ENCODE measurements around the gene KLHL36. TPM values are rescaled to one million over a fixed set of nuclear protein-coding genes. Genes with fewer than 3 reads are reported as not detected.
"Not testable (repeated sequence)": the region's sequence is repeated elsewhere in the genome, so short reads cannot be mapped to it uniquely, and the experiment has no call there.

KLHL36 gene
- total RNA-seq, 1 donor from 2014 or later, result 26.3 TPM

DNA sequence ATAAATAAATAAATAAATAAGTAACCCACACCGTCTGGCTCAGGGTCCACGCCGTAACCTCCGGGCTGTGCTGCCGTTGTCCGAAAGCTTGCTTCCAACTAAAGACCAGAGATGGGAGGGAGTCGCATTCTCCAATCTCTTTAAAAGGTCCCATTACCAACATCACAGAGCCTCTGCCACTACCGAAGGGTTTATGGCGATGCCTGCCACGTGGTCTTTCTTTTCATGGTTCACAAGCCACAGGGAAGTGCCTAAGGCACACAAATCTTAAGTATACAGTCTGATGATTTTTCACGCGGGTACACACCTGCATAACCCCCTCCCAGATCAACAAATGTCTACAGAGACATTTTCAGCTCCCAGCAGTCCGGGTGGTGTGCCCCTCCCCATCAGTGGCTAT, 31.8 kb upstream of the KLHL36 start:
- no peak for ATAC-seq

DNA sequence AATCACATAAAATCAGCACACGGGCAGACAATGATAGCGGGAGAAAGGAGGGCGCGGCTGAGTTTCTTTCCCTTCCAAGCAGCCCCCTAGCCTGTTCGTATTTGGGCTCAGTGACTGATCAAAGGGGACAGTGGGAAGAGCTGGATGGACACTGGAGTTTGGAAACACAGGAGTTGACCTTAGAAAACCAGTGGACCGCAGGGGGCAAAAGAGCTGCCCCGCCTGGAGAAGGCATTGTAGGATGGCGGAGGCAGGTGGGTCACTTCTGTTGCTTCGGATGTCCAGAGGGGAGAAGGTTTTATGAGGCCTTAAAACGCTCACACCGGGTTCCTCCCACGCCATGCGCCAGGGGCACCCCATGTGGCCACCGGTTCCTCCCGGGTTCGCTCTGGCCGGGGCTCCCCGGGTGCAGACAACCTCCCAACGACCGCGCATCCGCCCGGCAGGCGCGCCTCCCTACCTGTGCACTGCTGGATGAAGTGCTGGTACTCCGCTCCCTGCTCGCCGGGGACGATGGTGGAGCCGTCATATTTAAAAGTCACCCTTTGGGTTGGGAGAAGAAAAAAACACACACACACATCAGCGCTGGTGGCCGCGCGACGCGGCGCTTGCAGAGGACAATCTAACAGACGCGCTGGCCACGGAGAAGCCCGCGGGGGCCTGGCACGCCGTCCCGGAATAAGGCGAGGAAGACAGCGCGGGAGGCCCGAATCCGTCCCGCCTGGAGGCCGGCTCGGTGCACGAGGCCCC, 31.1 kb upstream of the KLHL36 start:
- peak; percentile 39 for ATAC-seq

DNA sequence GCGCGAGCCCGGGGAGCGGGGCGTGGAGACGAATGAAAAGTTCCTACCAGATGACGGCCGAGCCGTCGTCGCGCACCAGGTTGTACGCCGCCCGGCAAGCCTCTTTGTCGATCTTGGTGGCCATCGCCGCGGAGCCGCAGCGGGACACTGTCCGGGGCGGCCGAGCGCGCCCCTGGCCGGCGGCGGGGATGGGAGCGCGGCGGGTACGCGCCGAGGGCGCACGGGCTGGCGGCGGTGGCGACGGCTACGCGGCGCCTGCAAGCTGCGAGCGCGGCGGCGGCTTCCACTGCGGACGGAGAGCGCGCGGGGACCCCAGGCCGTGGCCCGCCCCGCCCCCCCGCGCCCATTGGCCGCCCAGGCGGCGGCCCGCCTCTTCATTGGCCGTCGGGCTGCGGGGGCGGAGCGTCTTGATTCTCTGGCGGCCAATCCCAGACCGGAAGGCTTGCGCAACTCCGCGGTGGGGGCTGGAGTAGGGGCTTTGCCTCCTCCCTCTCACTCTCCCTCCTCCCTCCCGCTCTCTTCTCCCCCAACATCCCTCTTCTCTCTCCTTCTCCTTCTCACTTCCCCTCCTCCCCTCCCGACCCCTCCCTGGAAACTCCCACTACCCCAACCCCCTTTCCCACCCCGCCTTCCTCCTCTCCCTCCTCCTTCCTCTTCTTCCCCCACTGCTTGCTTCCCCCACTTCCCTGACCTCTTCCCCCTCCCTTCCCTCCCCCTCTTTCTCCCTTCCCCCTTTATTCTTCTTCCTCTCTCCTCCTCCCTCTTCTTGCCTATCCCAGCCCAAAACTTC, 30.3 kb upstream of the KLHL36 start, which contains the start of gene COTL1:
Gene COTL1, minus strand, starts transcription at position 288 of the 790 bp plus-strand sequence. Its CDS starts 164 bp downstream, at position 124.
- peak; percentile 84 for ATAC-seq

DNA sequence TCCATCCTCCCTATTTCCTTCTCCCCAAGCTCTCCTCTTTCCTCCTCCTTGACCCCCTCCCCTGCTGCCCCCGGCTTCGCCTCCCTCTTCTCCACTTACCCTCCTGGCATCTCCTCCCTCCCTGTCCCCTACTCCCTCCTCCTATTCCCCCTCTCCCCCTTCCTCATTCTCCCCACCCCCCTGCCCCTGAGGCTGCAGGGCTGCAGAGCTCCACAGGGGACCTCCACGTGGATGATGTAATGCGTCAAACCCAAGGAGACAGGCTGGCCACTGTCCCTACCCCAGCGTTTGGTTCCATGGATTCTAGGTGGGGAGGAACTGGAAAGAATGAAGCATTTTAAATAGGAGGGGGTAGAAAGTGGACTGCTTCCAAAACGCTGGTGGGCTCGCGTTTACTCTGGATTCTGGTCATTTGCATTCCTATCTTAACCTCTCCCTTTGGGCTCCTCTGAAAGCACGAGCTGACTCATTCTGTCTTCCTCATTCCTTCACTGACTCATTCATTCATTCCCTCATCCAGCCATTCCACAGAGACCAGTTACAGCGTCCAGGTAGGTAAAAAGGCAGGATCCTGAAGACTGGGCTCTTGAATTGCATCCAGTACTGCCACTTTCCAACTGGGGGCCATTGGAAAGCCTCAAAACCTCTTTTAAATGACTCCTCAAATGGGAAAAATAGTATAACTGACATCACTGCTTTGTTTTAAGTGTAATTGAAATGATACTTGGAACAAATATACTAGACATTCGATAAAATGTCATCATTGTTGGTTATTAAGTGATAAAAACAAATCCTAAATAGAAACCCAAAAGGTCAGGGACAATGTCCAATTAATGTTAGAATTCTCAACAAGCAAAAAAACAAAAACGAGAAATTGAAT, 29.5 kb upstream of the KLHL36 start:
- peak; percentile 61 for ATAC-seq

DNA sequence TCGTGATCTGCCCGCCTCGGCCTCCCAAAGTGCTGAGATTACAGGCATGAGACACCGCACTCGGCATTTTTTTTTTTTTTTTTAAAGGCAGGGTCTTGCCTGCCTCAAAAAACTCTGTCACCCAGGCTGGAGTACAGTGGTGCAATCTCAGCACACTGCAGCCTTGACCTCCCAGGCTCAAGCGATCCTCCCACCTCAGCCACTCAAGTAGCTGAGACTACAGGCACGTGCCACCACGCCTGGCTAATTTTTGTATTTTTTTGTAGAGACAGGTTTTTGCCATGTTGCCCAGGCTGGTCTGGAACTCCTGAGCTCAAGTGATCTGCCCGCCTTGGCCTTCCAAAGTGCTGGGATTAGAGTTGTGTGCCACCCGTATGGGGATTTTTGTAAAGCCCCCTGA, 27.4 kb upstream of the KLHL36 start:
- ATAC-seq, result not testable (repeated sequence)

DNA sequence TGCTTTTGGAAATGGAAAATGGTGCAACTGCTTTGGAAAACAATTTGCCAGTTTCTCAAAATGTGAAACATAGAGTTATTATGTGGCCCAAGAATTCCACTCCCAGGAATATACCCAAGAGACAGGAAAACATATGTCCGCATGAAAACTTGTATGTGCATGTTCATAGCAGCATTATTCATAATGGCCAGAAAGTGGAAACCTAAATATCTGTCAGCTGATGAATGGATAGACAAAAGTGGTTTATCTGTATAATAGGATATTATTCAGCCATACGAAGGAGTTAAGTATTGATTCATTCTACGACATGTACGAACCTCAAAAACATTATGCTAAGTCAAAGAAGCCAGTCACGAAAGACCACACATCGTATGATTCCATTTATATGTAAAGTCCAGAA, 22.8 kb upstream of the KLHL36 start:
- no peak for ATAC-seq

DNA sequence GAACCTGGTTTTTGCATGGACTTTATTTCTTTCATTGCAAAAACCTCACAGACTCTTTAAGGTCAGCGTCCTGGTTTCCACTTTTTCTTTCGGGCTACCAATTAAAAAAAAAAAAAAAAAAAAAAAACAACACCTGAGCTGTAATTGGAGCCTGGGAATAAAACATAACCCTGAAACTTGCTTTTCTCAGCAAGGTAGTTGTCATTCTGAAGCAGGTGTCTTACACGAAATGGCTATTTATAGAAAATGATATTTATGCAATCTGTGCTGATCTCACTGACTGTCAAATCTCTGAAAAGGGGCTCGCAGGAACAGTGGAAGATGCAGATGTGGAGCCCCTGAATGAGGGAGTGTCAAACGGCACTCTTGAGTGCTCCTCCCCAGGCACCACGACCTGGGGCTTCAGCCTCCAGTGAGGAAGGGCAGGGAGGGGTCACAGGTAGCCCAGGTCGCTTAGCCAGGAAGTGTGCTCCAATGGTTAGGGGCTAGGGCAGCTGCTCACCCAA, 20.0 kb upstream of the KLHL36 start:
- no peak for ATAC-seq

DNA sequence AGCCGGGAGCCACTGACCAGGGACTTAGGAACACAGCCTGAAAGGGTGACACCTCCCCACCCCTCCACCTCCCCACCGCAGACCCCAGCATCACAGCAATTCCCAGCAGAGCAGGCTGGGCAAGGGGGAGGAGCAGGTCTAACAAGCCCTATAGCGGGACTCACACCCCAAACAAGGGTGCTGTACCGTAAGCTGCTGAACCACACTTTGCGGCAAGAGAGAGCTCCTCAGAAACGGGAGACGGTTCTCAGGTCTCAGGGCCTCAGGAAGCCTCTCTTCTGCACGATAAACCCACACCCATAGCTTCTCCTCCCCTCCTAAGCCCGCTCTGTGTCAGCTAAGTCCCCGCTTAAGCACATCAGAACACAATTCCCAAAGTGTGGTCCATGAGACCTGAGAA, 18.7 kb upstream of the KLHL36 start:
- ATAC-seq, result no peak

DNA sequence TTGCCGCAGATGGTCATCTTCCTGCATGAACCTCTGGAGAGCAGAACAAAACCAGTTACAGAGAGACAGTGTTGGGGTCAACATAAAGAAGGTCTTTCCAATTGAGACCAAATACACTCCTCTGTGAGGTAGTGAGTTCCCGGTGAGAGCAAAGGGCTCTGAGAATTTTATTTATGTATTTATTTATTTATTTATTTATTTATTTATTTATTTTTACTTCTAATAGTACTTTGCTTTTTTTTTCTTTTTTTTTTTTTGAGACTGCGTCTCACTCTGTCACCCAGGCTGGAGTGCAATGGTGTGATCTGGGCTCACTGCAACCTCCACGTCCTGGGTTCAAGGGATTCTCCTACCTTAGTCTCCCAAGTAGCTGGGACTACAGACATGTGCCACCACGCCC, 18.3 kb upstream of the KLHL36 start:
- no peak for ATAC-seq

DNA sequence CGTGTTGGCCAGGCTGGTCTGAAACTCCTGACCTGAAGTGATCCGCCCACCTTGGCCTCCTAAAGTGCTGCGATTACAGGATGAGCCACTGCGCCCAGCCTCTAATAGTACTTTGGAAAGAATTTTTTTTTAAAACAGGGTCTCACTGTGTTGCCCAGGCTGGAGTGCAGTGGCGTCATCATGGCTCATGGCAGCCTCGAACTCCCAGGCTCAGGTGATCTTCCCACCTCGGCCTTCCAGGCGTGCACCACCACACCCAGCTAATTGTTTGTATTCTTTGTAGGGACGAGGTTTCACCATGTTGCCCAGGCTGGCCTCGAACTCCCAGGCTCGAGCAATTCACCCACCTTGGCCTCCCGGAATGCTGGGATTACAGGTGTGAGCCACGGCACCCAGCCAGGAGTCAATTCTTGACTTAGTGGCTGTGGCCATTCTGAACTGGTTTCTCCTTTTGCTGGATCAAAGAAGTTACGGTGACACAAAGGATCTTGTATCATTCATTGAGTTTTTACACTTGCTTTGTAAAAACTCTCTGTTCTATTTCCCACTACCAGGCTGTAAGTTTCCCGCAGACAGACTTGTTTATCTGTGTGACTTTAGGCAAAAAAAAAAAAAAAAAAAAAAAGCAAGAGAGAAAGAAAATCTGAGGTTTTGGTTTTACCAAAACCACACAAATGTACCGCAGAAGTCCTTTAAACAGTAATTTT, 17.7 kb upstream of the KLHL36 start:
- ATAC-seq, result no peak

DNA sequence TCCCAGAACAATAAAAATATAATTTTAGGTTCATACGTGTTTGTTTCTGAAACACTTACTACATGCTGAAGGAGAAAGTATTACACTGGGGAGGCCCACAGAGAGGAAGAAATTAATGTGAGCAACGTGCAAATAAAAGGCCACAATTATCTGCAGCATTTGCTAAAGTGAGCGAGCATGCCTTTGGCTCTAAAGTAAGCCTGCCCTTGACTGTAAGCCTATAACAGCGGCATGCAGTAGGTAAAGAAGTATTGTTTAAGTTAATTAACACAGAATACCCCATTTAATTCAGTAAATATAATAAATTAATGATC, 17.2 kb upstream of the KLHL36 start:
- ATAC-seq, result no peak

DNA sequence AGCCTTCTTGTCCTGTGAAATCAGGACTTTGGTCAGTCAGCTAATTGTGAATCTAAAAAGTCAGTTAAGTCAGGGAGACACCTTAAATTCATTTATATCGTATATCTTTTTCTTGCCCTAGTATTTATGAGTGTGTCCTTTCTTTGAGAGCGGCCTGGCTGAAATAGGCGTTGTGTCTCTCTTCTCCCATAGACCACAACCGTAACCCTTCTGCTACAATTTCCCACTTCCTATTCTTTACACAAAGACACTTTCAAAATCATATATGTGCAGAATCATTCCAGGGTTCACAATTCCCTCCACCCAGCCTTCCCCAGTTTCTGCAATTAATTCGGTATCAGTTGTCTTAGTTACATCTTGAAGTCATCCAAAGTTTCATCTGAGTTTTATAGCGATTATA, 16.4 kb upstream of the KLHL36 start:
- ATAC-seq, result no peak

DNA sequence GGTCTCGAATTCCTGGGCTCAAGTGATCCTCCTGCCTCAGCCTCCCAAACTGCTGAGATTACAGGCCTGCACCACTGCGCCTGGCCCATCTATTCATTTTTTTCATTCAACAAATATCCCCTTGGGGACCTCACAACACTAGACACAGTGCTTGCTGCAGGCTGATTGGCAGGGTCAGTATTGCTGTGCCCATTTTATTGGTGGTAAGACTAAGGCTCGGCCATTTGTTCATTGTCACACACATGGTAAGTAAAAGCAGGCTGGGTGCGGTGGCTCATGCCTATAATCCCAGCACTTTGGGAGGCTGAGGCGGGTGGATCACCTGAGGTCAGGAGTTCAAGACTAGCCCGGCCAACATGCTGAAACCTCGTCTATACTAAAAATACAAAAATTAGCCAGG, 15.4 kb upstream of the KLHL36 start:
- ATAC-seq, result not testable (repeated sequence)

DNA sequence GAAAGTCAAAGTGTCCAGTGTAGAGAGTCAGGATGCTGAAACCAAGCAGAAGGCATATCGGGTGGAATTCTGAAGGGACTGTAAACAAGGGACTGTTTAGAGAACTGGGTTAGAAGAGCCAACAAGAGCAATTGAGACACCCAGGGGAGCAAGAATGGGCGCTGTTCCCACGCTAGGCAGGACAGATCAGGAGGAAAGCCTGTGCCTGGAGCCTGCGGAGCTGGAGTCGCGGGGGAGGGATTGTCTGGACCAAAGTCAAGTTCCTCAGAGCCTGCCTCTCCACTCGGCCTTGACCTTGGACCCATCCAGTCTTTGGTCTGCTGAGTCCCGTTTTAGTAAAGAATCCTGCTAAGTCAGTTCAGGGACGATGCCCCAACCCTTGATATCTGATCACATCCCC, 14.7 kb upstream of the KLHL36 start:
- ATAC-seq, result no peak

DNA sequence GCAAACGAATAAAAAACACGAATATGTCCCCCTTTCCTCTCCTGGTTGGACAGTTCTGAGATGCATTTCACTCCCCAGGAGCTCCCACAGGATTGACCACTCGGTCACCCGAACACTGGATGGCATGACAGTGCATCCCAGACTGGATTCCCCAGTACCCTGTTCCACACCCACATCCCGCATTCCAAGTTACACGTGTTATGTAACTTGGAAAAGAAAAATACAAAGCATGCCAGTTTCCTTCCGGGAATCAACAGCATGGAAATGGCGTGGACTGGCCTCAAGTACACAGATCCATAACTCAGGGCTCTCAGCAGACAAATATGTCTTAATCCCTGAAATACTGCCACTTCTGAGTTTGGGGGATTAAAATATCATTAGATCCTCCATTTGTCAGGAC, 12.6 kb upstream of the KLHL36 start:
- no peak for ATAC-seq

DNA sequence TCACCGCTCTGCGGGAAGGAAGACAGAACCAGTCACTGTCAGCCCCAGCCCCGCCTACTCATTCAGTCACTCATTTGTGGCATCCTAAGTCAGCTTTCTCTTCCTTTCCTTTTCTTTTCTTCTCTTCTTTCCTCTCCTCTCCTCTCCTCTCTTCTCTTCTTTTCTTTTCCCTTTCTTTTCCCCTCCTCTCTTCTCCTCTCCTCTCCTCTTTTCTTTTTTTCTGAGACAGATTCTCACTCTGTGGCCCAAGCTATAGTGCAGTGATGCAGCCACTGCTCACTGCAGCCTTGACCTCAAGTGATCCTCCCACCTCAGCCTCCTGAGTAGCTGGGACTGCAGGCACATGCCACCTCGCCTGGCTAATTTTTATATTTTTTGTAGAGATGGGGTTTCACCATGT, 10.6 kb upstream of the KLHL36 start:
- no peak for ATAC-seq

DNA sequence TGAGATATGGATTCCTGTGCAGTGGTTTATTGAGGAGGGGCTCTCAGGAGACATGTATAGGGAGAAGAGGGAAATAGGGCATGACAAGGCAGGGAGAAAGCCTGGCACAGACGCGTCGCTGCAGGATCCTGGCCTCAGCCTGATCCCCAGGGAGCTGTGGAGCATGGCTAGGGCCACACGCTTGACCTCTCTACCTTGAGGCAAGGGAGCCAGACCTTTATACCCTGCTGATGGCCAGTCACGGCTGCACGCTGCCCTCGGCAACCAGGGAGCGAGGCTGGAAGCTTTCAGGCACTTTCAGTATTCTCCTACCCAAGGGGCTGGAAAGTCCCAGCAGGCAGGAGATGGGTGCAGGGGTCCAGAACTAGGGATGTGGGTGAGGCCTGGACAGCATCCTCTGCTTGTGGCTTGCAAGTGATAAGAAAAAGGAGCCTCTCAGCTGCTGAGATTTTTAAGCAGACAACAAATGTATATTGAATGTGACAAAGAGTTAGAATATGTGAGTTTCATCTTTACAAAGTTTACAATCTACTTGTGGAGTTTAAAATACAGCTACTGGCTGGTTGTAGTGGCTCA, 10.0 kb upstream of the KLHL36 start:
- ATAC-seq, result no peak

DNA sequence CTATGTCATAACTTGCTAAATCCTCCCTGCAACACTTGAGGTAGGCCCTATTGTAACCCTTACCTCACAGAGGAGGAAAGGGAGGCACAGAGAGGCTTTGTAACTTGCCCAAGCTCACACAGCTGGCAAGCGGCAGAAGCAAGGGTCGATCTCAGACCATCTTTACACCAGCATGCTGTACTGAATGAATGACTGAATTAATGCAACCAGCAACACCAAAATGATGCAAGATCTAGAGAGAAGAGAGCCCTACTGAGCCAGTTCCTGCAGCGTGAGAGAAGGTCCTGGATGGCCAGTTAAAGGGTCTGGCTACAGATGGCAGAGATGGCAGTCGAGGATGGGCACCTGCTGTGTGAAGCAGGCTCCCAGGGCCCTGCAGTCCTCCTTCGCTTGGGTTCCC, 8.2 kb upstream of the KLHL36 start:
- no peak for ATAC-seq

DNA sequence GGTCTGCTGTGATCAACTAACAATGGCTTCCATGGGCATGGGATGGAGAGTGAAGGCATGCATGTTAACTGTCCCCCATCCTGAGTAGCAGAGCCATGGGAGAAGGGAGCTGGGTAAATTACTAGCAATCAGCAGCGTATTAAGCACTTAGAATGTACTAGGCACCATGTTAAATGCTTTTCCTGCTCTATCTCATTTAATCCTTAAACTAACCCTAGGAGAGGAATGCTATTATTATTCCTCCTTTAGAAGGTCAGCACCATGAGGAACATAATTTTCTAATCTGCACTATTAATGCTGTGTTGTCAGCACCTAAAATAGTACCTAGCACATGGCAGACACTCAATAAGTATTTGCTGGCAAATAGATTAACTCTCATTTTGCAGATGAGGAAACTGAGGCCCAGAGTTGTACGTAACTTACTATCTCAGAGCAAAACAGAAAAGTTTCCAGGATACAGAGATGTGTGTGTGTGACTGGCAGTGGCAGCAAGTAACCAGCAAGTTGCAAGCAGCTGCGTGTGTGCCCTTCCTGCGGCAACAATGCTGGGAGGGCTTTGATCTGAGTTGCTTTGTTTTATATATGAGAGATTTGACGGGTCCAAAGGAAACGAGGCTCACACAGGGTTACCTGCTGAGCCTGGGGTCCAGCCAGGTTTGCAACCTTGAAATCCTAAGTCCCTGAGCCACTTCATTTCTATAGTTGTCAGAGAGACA, 6.5 kb upstream of the KLHL36 start:
- ATAC-seq, result no peak

DNA sequence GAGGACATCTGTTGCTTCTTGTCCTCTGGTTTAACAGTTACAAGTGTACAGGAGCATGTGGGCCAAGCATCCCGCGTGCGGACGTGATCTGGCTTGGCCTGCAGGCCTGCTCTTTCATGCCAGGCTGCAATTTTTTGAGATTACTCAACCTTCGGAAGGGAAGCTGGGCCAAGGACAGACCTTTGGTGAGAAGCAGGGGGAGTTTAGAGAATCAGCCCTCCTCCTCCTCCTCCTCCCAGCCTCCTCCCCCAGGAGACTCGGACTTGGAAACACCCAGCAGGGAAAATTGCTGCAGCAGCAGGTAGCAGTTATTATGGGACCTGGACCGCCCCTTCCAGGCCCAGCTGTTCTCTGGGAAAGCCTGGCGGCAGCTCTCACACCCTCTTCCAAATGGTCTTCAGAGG, 5.1 kb upstream of the KLHL36 start:
- ATAC-seq, result peak; percentile 75

DNA sequence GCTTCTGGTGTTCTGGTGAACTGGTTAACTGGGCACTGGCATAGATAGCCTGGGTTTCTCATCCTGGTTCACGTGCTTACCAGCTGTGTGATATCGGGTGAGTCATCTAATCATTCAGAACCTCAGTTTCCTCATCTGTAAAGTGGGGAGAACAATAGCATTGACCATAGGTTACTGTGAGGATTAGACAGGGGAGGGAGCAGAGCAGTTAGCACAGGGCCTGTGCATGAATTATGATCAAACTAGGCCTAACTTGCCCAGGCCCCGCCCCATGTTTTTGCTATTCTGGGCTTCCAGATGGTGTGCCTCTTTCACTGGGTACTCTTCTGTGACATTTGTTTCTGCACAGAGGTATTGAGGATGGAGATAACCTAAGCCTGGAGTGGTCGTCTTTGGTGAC, 4.6 kb upstream of the KLHL36 start:
- ATAC-seq, result peak; percentile 51

All from esophagus mucosa (tissue), 1 donor.